Kidney epithelial cell (primary cell): ENCODE data around the gene ZNF319. TPM values are rescaled to one million over a fixed set of nuclear protein-coding genes. Genes with fewer than 3 reads are reported as not detected.

ENCODE experiments used
- DNase-seq: peaks from one replicate; pipeline ENCODE4 v3.0.0-alpha.2; 2010; ENCODE audit warnings: low read depth
- H3K27me3 ChIP-seq: 2 replicates; pipeline ENCODE4 v1.6.0; 2011; ENCODE audit warnings: low read length; ENCODE audit not compliant: control insufficient read depth, insufficient read depth
- H3K36me3 ChIP-seq: 2 replicates; pipeline ENCODE4 v1.5.1; 2011; ENCODE audit warnings: low read length; ENCODE audit not compliant: control insufficient read depth, insufficient read depth
- H3K4me3 ChIP-seq: 2 replicates; pipeline ENCODE4 v1.5.1; 2011; ENCODE audit warnings: low read depth, mild to moderate bottlenecking, control low read depth, low read length
- CTCF ChIP-seq: IDR thresholded peaks from 2 replicates; pipeline ENCODE4 v1.5.1; 2011; ENCODE audit warnings: mild to moderate bottlenecking, moderate library complexity, low read length, control low read depth, inconsistent platforms; ENCODE audit not compliant: insufficient read depth, poor library complexity, severe bottlenecking
- total RNA-seq: library from RNA; depleted of rRNA; stranded (reverse); fragments of >200 nt; gene quantifications from 2 replicates; pipeline ENCODE4 v1.2.3, GENCODE V29; 2015

ZNF319 gene
- total RNA-seq, 1 donor from 2014 or later, result 11.9 TPM

- no peak for DNase-seq
- H3K27me3 ChIP-seq, result peaks cover 2% of the 10 kb centered on the region
- TF ChIP-seq CTCF, result no peak
- H3K4me3 ChIP-seq, result no peak overlapping the region
- no peaks in the 10 kb centered on the region for H3K36me3 ChIP-seq
Observed at GRCh38 chr16:57957673-57958392, 42.6 kb downstream of the ZNF319 start.

- no peaks in the 10 kb centered on the region for H3K36me3 ChIP-seq
- TF ChIP-seq CTCF, result no peak
- H3K27me3 ChIP-seq, result peaks cover 2% of the 10 kb centered on the region
- H3K4me3 ChIP-seq, result no peak overlapping the region
- DNase-seq, result no peak
Observed at GRCh38 chr16:57956924-57957672, 43.4 kb downstream of the ZNF319 start.

GRCh38 chr16:57956270-57956808, 44.1 kb downstream of the ZNF319 start:
- DNase-seq, result no peak
- no peak for TF ChIP-seq CTCF
- no peak overlapping the region for H3K4me3 ChIP-seq
- peaks cover 2% of the 10 kb centered on the region for H3K27me3 ChIP-seq
- H3K36me3 ChIP-seq, result no peaks in the 10 kb centered on the region

GRCh38 chr16:57955572-57956188, 44.8 kb downstream of the ZNF319 start:
- Histone ChIP-seq H3K36me3 (no peaks in the 10 kb centered on the region), H3K4me3 (no peak overlapping the region), H3K27me3 (peaks cover 2% of the 10 kb centered on the region)
- TF ChIP-seq CTCF, result peak; percentile 8
- DNase-seq, result no peak

GRCh38 chr16:57953857-57954256, 46.6 kb downstream of the ZNF319 start:
- H3K27me3 ChIP-seq, result no peaks in the 10 kb centered on the region
- no peak for DNase-seq
- no peaks in the 10 kb centered on the region for H3K36me3 ChIP-seq
- no peak for TF ChIP-seq CTCF
- no peak overlapping the region for H3K4me3 ChIP-seq
